Stimulated activated CD8-positive, alpha-beta memory T cell treated with anti-CD3 and anti-CD28 coated beads, Interleukin-7, amount 100 ng/mL, for 24 hours (primary cell): ENCODE results near the gene CERS3.
"Not testable (repeated sequence)": the region's sequence is repeated elsewhere in the genome, so short reads cannot be mapped to it uniquely, and the experiment has no call there.

Source experiments
- DNase-seq: peaks from one replicate; pipeline ENCODE4 v3.0.0-alpha.2; 2020; ENCODE audit warnings: low read depth

Gene CERS3

GRCh38 chr15:100464888-100465287 lies 63.9 kb downstream of the CERS3 start:
- no peak for DNase-seq

GRCh38 chr15:100464256-100464655 lies 64.5 kb downstream of the CERS3 start:
- DNase-seq = no peak

- DNase-seq = no peak
Observed at GRCh38 chr15:100463515-100463914, 65.2 kb downstream of the CERS3 start.

GRCh38 chr15:100461049-100461448 lies 67.7 kb downstream of the CERS3 start:
- DNase-seq = no peak

GRCh38 chr15:100457201-100457600 lies 71.5 kb downstream of the CERS3 start:
- DNase-seq = no peak

GRCh38 chr15:100454148-100454547 lies 74.6 kb downstream of the CERS3 start:
- no peak for DNase-seq

GRCh38 chr15:100448481-100448880 lies 80.3 kb downstream of the CERS3 start:
- no peak for DNase-seq

GRCh38 chr15:100441063-100441462 lies 87.7 kb downstream of the CERS3 start:
- DNase-seq = not testable (repeated sequence)

GRCh38 chr15:100439514-100439913 lies 89.2 kb downstream of the CERS3 start:
- no peak for DNase-seq

GRCh38 chr15:100438570-100438969 lies 90.2 kb downstream of the CERS3 start:
- DNase-seq = peak; percentile 1

- DNase-seq = no peak
Observed at GRCh38 chr15:100437261-100437660, 91.5 kb downstream of the CERS3 start.

GRCh38 chr15:100434561-100434960 lies 94.2 kb downstream of the CERS3 start:
- DNase-seq = no peak

- no peak for DNase-seq
Observed at GRCh38 chr15:100434038-100434437, 94.7 kb downstream of the CERS3 start.

- DNase-seq = no peak
Observed at GRCh38 chr15:100433304-100433703, 95.4 kb downstream of the CERS3 start.

- DNase-seq = no peak
Observed at GRCh38 chr15:100430411-100430810, 98.3 kb downstream of the CERS3 start.

GRCh38 chr15:100429116-100429728 lies 99.5 kb downstream of the CERS3 start:
- DNase-seq = no peak

GRCh38 chr15:100426937-100427336 lies 101.8 kb downstream of the CERS3 start:
- DNase-seq = no peak

- DNase-seq = no peak
Observed at GRCh38 chr15:100405179-100405578, 123.6 kb downstream of the CERS3 start.

- no peak for DNase-seq
Observed at GRCh38 chr15:100400996-100401395, 127.8 kb downstream of the CERS3 start.

- DNase-seq = no peak
Observed at GRCh38 chr15:100394736-100395440, 133.9 kb downstream of the CERS3 start.

- no peak for DNase-seq
Observed at GRCh38 chr15:100393008-100393407, 135.7 kb downstream of the CERS3 start.

GRCh38 chr15:100385300-100386050 lies 143.3 kb downstream of the CERS3 start:
- DNase-seq = no peak

- no peak for DNase-seq
Observed at GRCh38 chr15:100384108-100384410, 144.7 kb downstream of the CERS3 start.
